Gastroesophageal sphincter (tissue), 3 donors: ENCODE results near the gene WWP2.

Experiments used
- CTCF ChIP-seq, 4 experiments: fragments of 200-600 bp in 2 of 4; fragments of 450-650 bp in 2 of 4; sonication (generic) in 1 of 4; IDR thresholded peaks; one replicate each; pipeline ENCODE4 v1.5.1; 2017 to 2019; ENCODE audit warnings: antibody characterized with exemption in 4 of 4, mild to moderate bottlenecking in 2 of 4, moderate library complexity in 2 of 4
- POLR2AphosphoS5 ChIP-seq: sonication (generic); formaldehyde crosslinking; IDR thresholded peaks from one replicate; pipeline ENCODE4 v1.6.1; 2017; ENCODE audit warnings: antibody characterized with exemption

GRCh38 chr16:69870761-69871160 is 108.6 kb downstream of the WWP2 start:
- TF ChIP-seq CTCF (IDR thresholded peaks at IDR 0.05) (no peak), POLR2AphosphoS5 (no peak)
